GM12892 (cell line): ENCODE results near the gene SMCO2.

Experiments used
- POLR2A ChIP-seq: IDR thresholded peaks from 2 replicates; pipeline ENCODE4 v1.6.1; 2011; ENCODE audit warnings: low read depth, low read length, control low read depth
- POLR2AphosphoS5 ChIP-seq: IDR thresholded peaks from 2 replicates; pipeline ENCODE4 v1.6.1; 2011; ENCODE audit warnings: low read depth, low read length, control low read depth

GRCh38 chr12:27500546-27500945 lies 54.0 kb downstream of the SMCO2 start:
- TF ChIP-seq POLR2A (no peak), POLR2AphosphoS5 (no peak)
